ENCODE measurements around the gene ORC3. TPM values are rescaled to one million over a fixed set of nuclear protein-coding genes. Genes with fewer than 3 reads are reported as not detected.

Gene ORC3
- polyA plus RNA-seq, 1 donor (not counting 4 experiments of a cell fraction or from before 2014, with no cell fraction given) = 37.4 TPM

GRCh38 chr6:87637106-87637505 lies 47.2 kb downstream of the ORC3 start:
- no peaks in the 10 kb centered on the region for H3K4me1 ChIP-seq (ENCODE audit: control insufficient read depth, extremely low read depth, insufficient read depth, low read length)
- H3K27ac ChIP-seq (ENCODE audit: control insufficient read depth, insufficient read depth, low read length) = no peak overlapping the region
- no peak overlapping the region for H2AFZ ChIP-seq (ENCODE audit: control insufficient read depth, low read length)
- no peak for DNase-seq (ENCODE audit: low read depth, low spot score)
- H3K9ac ChIP-seq (ENCODE audit: control insufficient read depth, extremely low read depth, insufficient read depth, low read length) = no peak overlapping the region
- no peak for FAIRE-seq
- H3K36me3 ChIP-seq (ENCODE audit: control insufficient read depth in 2 of 2, extremely low read depth in 1 of 2, insufficient read depth in 2 of 2, low read length in 2 of 2) = peaks cover 3 to 4% of the 10 kb centered on the region in 2 experiments
- H3K4me3 ChIP-seq (ENCODE audit: control insufficient read depth in 2 of 3, extremely low read depth in 1 of 3, insufficient read depth in 2 of 3, low read depth in 1 of 3, low read length in 3 of 3) = no peak overlapping the region
- no peaks in the 10 kb centered on the region for H4K20me1 ChIP-seq (ENCODE audit: control insufficient read depth, extremely low read depth, insufficient read depth, low read length)
- dilution Hi-C loops (cut with MboI; ENCODE audit: extremely low pct_ligation_motif_present, low sequenced_read_pairs) = no loop called here
- H3K9me1 ChIP-seq (ENCODE audit: control insufficient read depth, extremely low read depth, insufficient read depth, low read length) = no peaks in the 10 kb centered on the region
- TF ChIP-seq CTCF (optimal IDR thresholded peaks at IDR 0.05 in 1 of 3, IDR thresholded peaks at IDR 0.05 in 1 of 3, conservative IDR thresholded peaks at IDR 0.05 in 1 of 3; ENCODE audit: extremely low read depth in 1 of 3, insufficient read depth in 2 of 3, low read length in 3 of 3) = no peak
- no peak for TF ChIP-seq EZH2 (IDR thresholded peaks at IDR 0.05; ENCODE audit: low read length)
- no peak overlapping the region for H3K4me2 ChIP-seq (ENCODE audit: control insufficient read depth, extremely low read depth, insufficient read depth, low read depth, low read length)
- H3K9me3 ChIP-seq (ENCODE audit: control insufficient read depth, low read depth, low read length) = no peaks in the 10 kb centered on the region
- H3K79me2 ChIP-seq (ENCODE audit: control insufficient read depth, insufficient read depth, low read length) = no peaks in the 10 kb centered on the region
- H3K27me3 ChIP-seq (ENCODE audit: control insufficient read depth, extremely low read depth, insufficient read depth, low read length) = no peaks in the 10 kb centered on the region

GRCh38 chr6:87639373-87639772 lies 49.4 kb downstream of the ORC3 start:
- H3K4me1 ChIP-seq (ENCODE audit: control insufficient read depth, extremely low read depth, insufficient read depth, low read length) = no peaks in the 10 kb centered on the region
- no peaks in the 10 kb centered on the region for H3K27me3 ChIP-seq (ENCODE audit: control insufficient read depth, extremely low read depth, insufficient read depth, low read length)
- no peaks in the 10 kb centered on the region for H3K9me3 ChIP-seq (ENCODE audit: control insufficient read depth, low read depth, low read length)
- peaks cover 3 to 4% of the 10 kb centered on the region in 2 experiments for H3K36me3 ChIP-seq (ENCODE audit: control insufficient read depth in 2 of 2, extremely low read depth in 1 of 2, insufficient read depth in 2 of 2, low read length in 2 of 2)
- no peaks in the 10 kb centered on the region for H3K79me2 ChIP-seq (ENCODE audit: control insufficient read depth, insufficient read depth, low read length)
- DNase-seq (ENCODE audit: low read depth, low spot score) (no peak), FAIRE-seq (no peak)
- H3K4me2 ChIP-seq (ENCODE audit: control insufficient read depth, extremely low read depth, insufficient read depth, low read depth, low read length) = no peak overlapping the region
- H3K9me1 ChIP-seq (ENCODE audit: control insufficient read depth, extremely low read depth, insufficient read depth, low read length) = no peaks in the 10 kb centered on the region
- dilution Hi-C loops (cut with MboI; ENCODE audit: extremely low pct_ligation_motif_present, low sequenced_read_pairs) = no loop called here
- no peak overlapping the region for H3K27ac ChIP-seq (ENCODE audit: control insufficient read depth, insufficient read depth, low read length)
- H2AFZ ChIP-seq (ENCODE audit: control insufficient read depth, low read length) = no peak overlapping the region
- H4K20me1 ChIP-seq (ENCODE audit: control insufficient read depth, extremely low read depth, insufficient read depth, low read length) = no peaks in the 10 kb centered on the region
- TF ChIP-seq EZH2 (IDR thresholded peaks at IDR 0.05; ENCODE audit: low read length) = no peak
- TF ChIP-seq CTCF (optimal IDR thresholded peaks at IDR 0.05 in 1 of 3, IDR thresholded peaks at IDR 0.05 in 1 of 3, conservative IDR thresholded peaks at IDR 0.05 in 1 of 3; ENCODE audit: extremely low read depth in 1 of 3, insufficient read depth in 2 of 3, low read length in 3 of 3) = no peak
- H3K9ac ChIP-seq (ENCODE audit: control insufficient read depth, extremely low read depth, insufficient read depth, low read length) = no peak overlapping the region
- no peak overlapping the region for H3K4me3 ChIP-seq (ENCODE audit: control insufficient read depth in 2 of 3, extremely low read depth in 1 of 3, insufficient read depth in 2 of 3, low read depth in 1 of 3, low read length in 3 of 3)

All from keratinocyte (primary cell).